GM06990 (cell line): ENCODE data around the gene LYPD6B.

Experiments used
- DNase-seq: peaks from one replicate; pipeline ENCODE4 v3.0.0-alpha.2; 2011; ENCODE audit not compliant: insufficient read length; ENCODE audit errors: extremely low read depth
- H3K27me3 ChIP-seq: replicated peaks from 2 replicates; pipeline ENCODE4 v1.6.0; 2011; ENCODE audit warnings: low read length; ENCODE audit not compliant: control insufficient read depth, insufficient read depth
- H3K36me3 ChIP-seq: 2 replicates; pipeline ENCODE4 v1.5.1; 2011; ENCODE audit warnings: low read length; ENCODE audit not compliant: control insufficient read depth, insufficient read depth
- H3K4me3 ChIP-seq: replicated peaks from 2 replicates; pipeline ENCODE4 v1.5.1; 2011; ENCODE audit warnings: low read depth, mild to moderate bottlenecking, control low read depth, low read length
- TF ChIP-seq, protein P1 (sequence below): IDR thresholded peaks from 2 replicates; pipeline ENCODE4 v1.5.1; 2011; ENCODE audit warnings: low read length, control low read depth, mild to moderate bottlenecking, inconsistent platforms; ENCODE audit not compliant: insufficient read depth, poor library complexity, severe bottlenecking

LYPD6B gene

DNA sequence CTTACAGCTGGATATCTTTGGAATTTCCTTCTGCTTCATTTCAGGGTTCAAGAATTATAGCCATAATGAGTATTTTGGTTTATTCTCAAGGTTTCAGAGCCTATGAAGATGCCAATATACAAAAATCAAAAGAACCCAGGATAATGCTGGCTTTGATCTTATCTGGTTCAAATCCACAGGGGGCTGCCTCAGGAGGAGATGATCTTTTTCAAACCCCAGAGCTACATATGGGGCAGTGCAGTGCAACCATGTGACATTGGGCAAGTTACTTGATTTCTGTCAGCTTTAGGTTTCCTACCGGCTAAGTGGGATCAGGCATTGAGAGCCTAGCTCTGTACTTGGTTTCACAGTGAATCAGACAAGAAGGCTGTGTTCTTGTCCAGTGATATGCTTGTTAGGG lies 23.0 kb upstream of the LYPD6B start:
- Histone ChIP-seq H3K4me3 (no peak overlapping the region), H3K36me3 (no peaks in the 10 kb centered on the region), H3K27me3 (no peaks in the 10 kb centered on the region)
- TF ChIP-seq, protein P1, sequence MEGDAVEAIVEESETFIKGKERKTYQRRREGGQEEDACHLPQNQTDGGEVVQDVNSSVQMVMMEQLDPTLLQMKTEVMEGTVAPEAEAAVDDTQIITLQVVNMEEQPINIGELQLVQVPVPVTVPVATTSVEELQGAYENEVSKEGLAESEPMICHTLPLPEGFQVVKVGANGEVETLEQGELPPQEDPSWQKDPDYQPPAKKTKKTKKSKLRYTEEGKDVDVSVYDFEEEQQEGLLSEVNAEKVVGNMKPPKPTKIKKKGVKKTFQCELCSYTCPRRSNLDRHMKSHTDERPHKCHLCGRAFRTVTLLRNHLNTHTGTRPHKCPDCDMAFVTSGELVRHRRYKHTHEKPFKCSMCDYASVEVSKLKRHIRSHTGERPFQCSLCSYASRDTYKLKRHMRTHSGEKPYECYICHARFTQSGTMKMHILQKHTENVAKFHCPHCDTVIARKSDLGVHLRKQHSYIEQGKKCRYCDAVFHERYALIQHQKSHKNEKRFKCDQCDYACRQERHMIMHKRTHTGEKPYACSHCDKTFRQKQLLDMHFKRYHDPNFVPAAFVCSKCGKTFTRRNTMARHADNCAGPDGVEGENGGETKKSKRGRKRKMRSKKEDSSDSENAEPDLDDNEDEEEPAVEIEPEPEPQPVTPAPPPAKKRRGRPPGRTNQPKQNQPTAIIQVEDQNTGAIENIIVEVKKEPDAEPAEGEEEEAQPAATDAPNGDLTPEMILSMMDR: no peak
- DNase-seq: no peak

DNA sequence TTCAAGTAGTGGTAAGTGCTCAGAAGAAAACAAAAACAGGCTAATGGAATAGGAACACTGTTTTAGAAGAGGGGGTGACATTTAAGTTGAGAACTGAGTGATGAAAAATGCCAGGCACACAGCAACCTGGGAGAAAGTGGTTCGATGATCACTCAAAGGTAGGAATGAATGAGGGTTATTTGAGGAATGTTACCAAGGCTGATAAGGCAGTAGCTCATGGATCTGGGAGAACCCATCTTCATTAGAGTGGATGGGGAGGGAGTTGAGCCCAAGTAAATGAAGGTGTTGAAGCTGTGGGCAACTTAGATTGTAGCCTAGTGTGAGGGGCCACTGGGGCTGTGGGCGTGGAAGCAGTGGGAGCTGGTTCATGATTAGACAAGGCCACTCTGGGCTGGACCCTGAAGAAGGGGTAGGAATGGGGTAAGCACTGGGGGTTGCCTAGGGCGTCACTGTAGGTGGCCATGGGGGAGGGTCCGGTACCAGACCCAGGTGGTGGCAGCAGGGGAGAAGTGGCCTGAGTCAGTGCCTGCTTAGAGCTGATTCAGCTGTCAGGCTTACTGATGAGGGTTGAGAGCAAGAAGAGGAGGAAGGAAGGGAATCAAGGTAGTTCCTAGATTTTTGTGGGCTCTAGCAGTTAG lies 22.5 kb upstream of the LYPD6B start:
- no peak for DNase-seq
- Histone ChIP-seq H3K36me3 (no peaks in the 10 kb centered on the region), H3K4me3 (no peak overlapping the region), H3K27me3 (no peaks in the 10 kb centered on the region)
- TF ChIP-seq, protein P1: no peak

DNA sequence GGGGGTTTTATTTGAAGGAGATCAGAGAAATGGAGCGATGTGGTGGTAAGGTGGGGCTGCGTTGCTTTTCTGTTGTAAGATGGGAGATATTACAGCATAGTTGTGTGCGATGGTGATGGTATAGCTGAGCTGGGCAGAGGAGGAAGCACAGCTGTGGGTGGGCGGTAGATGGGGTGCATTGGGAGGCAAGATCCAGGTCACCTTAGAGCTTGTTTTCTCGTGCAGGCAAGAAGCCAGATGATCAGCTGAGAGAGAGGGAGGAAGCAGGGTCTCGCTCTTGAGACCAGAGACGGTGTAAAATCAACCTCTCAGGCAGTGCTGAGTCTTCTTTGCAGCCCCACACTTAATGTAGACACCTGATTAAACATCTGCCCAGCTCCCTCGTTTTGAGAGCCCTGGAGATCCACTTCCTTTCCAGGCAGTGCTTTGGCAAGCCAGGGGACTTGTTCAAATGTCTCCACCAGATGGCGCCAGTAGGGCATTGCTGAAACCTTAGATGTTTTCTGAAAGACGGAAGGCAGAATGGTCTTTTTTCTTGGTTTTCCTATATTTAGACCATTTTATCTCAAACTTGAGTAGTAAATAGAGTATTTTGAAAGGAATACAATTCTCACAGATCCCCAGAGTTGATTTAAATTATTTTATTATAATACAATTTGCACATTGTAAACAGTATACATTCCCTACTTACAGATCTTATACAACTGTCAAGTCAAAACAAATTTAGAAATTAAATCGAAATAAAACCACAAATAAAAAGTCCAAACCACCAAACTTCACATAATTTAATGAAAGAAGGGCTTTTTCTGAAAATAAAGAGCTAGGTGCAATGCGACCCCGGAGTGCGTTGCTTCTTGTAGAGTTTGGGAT lies 21.1 kb upstream of the LYPD6B start:
- H3K4me3 ChIP-seq: no peak overlapping the region
- peak; percentile 50 for DNase-seq
- H3K27me3 ChIP-seq: no peaks in the 10 kb centered on the region
- TF ChIP-seq, protein P1: peak; percentile 83
- H3K36me3 ChIP-seq: no peaks in the 10 kb centered on the region

DNA sequence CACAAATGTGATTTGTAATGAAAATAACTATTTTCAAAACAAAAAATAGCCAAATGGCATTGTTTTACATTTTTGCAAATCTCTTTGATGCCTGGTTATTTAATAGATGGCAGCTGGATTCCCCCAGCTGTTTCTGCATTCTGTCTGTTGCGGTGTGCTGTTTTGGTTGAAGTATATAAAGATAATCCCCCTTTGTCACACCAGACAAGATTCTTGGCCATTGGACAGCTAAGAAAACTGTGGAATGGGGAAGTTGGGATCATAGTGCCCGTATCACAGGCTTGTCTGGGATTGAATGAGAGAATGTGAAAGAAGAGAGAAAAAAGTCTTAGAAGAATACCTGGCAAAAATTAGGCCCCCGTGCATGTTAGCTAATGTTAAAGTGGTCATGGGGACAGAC lies 19.5 kb upstream of the LYPD6B start:
- TF ChIP-seq, protein P1: no peak
- Histone ChIP-seq H3K36me3 (no peaks in the 10 kb centered on the region), H3K4me3 (no peak overlapping the region), H3K27me3 (no peaks in the 10 kb centered on the region)
- no peak for DNase-seq

DNA sequence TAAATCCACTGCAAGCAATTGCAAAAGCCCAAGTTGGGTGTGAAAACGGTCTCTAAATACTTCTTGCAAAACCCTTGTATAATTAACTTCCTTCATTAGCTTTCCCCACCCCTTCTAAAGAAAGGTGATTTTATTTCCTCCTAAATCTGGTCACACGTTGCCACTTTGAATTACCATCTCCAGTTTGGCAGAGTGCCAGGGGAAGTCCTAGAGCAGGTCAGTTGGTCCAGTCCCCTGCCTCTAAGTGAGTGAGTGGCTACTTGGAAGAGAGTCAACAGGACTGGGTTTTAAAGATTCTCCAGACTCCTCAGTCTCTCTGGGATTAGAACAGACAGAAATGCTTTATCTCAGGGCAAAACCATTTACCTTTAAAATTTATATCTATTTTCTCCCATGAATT lies 18.7 kb upstream of the LYPD6B start:
- Histone ChIP-seq H3K4me3 (no peak overlapping the region), H3K36me3 (no peaks in the 10 kb centered on the region), H3K27me3 (no peaks in the 10 kb centered on the region)
- DNase-seq: no peak
- TF ChIP-seq, protein P1: no peak
